Measurements from ENCODE around the gene NLGN4Y.

DNA sequence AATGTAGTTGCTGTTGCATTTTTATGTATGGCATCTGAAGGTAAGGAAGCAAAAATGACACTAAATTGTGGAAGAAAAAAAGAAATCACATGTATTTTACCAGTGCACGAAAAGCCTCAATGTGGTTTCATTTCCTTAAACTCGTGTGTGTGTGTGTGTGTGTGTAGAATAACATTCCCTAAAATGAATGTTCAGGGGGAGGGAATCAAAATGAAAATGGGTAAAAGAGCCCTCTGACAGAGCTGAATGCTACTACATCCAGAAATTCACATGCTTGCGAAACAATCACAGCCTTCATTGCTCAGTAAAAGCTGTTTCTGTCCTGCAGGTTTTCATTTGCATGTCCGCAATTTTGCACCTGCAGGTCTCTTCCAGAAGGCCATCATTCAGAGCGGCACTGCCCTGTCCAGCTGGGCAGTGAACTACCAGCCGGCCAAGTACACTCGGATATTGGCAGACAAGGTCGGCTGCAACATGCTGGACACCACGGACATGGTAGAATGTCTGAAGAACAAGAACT, 305.1 kb downstream of the NLGN4Y start:
- TF ChIP-seq POLR2AphosphoS5 (IDR thresholded peaks at IDR 0.05; ENCODE audit: borderline replicate concordance, low read depth, low read length) (no peak), EZH2 (IDR thresholded peaks at IDR 0.05) (no peak)

All from SK-N-MC (cell line).